ENCODE results near the gene CACNG6.

CACNG6 gene

DNA sequence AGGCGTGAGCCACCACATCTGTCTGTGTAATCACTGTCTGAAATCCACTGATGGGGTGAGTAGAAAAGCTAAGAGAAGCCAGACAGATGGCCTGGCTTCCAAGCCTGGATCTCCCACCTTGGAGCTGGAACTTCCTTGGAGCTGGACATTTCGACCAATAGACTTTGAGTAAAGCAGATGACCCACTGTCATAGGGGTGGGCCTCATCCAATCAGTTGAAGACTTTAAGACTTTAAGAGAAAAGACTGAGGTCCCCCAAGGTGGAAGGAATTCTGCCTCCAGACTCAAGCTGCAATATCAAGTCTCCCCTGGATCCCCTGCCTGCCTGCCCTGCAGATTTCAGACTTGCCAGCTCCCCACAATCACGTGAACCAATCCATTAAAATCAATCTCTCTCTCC, 51.6 kb downstream of the CACNG6 start:
- DNase-seq (ENCODE audit: low read depth, low spot score): no peak

DNA sequence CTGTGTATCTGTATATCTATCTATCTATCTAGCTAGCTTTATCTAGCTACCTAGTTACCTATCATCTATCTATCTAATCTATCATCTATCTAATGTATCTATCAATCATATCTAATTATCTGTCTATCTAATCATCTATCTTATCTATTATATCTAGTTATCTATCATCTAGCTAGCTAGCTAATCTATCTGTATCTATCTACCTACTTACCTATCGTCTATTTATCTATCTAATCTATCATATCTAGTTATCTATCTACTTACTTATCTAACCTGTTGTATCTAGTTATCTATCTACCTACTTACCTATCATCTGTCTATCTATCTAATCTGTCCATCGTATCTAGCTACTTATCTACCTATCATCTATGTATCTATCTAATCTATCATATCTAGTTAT, 54.3 kb downstream of the CACNG6 start:
- no peak for DNase-seq (ENCODE audit: low read depth, low spot score)

DNA sequence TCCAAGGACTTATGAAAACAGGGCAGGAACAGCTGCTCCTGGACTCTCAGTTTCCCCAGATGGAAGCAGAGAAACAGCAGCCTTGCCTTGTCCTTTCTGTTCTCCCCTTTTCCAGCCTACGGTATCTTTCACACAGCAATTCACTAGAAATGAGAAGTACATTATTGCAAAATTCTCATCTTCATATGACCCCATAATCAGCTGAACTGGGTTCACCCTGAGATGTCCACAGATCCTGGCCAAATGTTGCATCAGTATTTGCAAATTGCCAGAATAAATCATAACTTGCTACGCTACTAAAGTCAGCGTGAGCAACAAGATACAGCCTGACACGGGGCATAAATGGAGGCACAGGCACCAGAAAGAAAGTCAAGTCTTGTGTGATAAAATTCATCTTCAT, 56.2 kb downstream of the CACNG6 start:
- DNase-seq (ENCODE audit: low read depth, low spot score): no peak
